Measurements from ENCODE around the gene FGF4. TPM values are rescaled to one million over a fixed set of nuclear protein-coding genes. Genes with fewer than 3 reads are reported as not detected.

Gene FGF4
- total RNA-seq, 1 donor from 2014 or later: not detected

DNA sequence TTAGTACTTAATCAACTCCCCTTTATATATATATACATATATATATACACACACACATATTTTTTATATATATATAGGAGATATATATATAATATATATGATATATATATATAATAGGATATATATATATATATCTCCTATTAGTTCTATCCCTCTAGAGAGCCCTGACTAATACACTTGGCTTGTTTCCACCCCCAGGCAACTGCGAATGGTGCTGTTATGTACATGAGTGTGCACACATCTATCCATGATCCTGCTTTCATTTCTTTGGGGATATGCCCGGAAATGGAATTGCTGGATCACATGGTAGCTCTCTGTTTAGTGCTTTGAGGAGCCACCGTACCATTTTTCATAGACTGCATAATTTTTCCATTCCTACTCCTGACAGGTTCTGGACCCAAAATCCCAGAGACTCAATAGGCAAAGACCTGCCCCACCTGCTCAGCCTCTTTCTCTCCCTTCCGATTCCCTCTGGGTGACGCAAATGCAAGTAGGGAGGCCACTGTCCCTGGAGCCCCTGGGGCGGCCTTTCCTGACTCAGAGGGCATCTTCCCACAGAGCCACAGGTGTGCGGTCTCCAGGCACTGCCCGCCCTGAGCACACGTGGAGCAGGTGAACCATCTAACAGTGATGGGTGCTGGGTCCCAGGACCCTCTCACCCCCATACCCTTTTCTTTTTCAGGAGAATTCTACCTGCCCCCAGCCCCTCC, 32.1 kb upstream of the FGF4 start:
- DNase-seq (ENCODE audit: low read depth): no peak
- Histone ChIP-seq H3K4me2 (ENCODE audit: low read length) (no peak overlapping the region), H3K27me3 (ENCODE audit: insufficient read depth, low read length) (peaks cover 20% of the 10 kb centered on the region), H3K4me3 (ENCODE audit: insufficient read depth, low read depth, low read length) (no peak overlapping the region), H3K4me1 (ENCODE audit: insufficient read depth, low read length) (no peaks in the 10 kb centered on the region), H3K27ac (ENCODE audit: low read depth, low read length) (no peak overlapping the region), H4K20me1 (ENCODE audit: insufficient read depth, low read length) (no peaks in the 10 kb centered on the region), H3K9ac (ENCODE audit: low read length) (no peak overlapping the region), H3K9me3 (ENCODE audit: insufficient read depth, low read depth, low read length) (no peaks in the 10 kb centered on the region), H3K36me3 (ENCODE audit: insufficient read depth, low read length) (no peaks in the 10 kb centered on the region), H2AFZ (ENCODE audit: low read depth, low read length) (no peak overlapping the region), H3K79me2 (ENCODE audit: insufficient read depth, low read length) (no peaks in the 10 kb centered on the region)
- Mint-ChIP-seq H3K27me3 (ENCODE audit: low read depth, unreplicated experiment) (peaks cover 46% of the 10 kb centered on the region), H3K27ac (ENCODE audit: unreplicated experiment) (no peak overlapping the region), H3K4me3 (ENCODE audit: unreplicated experiment) (no peak overlapping the region), H3K9me3 (ENCODE audit: unreplicated experiment) (no peaks in the 10 kb centered on the region), H3K36me3 (ENCODE audit: low read depth, unreplicated experiment) (no peaks in the 10 kb centered on the region), H3K4me1 (ENCODE audit: low read depth, unreplicated experiment) (no peaks in the 10 kb centered on the region)
- FAIRE-seq: no peak
- TF ChIP-seq, protein P1, sequence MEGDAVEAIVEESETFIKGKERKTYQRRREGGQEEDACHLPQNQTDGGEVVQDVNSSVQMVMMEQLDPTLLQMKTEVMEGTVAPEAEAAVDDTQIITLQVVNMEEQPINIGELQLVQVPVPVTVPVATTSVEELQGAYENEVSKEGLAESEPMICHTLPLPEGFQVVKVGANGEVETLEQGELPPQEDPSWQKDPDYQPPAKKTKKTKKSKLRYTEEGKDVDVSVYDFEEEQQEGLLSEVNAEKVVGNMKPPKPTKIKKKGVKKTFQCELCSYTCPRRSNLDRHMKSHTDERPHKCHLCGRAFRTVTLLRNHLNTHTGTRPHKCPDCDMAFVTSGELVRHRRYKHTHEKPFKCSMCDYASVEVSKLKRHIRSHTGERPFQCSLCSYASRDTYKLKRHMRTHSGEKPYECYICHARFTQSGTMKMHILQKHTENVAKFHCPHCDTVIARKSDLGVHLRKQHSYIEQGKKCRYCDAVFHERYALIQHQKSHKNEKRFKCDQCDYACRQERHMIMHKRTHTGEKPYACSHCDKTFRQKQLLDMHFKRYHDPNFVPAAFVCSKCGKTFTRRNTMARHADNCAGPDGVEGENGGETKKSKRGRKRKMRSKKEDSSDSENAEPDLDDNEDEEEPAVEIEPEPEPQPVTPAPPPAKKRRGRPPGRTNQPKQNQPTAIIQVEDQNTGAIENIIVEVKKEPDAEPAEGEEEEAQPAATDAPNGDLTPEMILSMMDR (IDR thresholded peaks at IDR 0.05; ENCODE audit: insufficient read depth, low read depth, low read length): no peak
- no peak for TF ChIP-seq EZH2 (IDR thresholded peaks at IDR 0.05; ENCODE audit: insufficient read depth, low read length)

DNA sequence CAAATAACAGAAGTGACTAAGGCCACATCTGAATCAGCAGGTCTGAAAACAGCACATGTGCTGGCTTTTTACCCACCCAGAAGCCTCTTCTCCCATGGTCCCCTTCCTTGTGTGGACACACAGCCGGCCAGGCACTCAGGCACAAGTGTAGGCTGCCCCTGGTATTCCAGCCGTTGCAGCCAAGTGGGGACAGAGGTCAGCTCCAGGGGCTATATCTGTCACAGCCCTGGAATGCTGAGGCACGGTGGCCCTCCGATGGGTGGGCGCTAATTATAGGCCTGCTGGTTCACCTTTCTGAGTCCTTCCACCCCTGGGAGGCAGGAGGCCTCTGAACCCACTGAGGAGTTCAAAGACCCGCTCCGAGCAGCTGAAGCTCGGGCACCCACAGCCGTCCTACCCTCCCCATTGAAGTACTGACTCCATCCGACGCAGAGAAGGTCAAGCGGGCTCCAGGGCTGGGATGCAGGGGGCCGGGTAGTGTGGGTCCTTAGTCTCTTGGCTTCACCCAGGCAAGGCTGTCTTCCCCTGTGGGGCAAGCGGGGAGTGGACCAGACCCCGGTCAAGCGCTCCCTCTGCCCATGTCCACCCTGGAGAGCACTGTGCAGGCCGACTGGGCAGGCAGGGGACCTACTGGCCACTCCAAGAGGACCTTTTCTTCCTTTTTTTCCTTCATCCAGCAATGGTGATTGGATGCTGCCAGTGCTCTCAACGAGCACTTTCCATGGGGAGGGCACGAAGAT, 29.8 kb upstream of the FGF4 start:
- H3K27ac ChIP-seq (ENCODE audit: low read depth, low read length): no peak overlapping the region
- Mint-ChIP-seq H3K27ac (ENCODE audit: unreplicated experiment) (no peak overlapping the region), H3K36me3 (ENCODE audit: low read depth, unreplicated experiment) (no peaks in the 10 kb centered on the region), H3K4me3 (ENCODE audit: unreplicated experiment) (no peak overlapping the region), H3K27me3 (ENCODE audit: low read depth, unreplicated experiment) (peaks cover 43% of the 10 kb centered on the region), H3K4me1 (ENCODE audit: low read depth, unreplicated experiment) (no peaks in the 10 kb centered on the region), H3K9me3 (ENCODE audit: unreplicated experiment) (no peaks in the 10 kb centered on the region)
- H3K4me3 ChIP-seq (ENCODE audit: insufficient read depth, low read depth, low read length): no peak overlapping the region
- no peak overlapping the region for H3K9ac ChIP-seq (ENCODE audit: low read length)
- H3K4me1 ChIP-seq (ENCODE audit: insufficient read depth, low read length): no peaks in the 10 kb centered on the region
- peaks cover 13% of the 10 kb centered on the region for H3K27me3 ChIP-seq (ENCODE audit: insufficient read depth, low read length)
- no peak overlapping the region for H3K4me2 ChIP-seq (ENCODE audit: low read length)
- no peaks in the 10 kb centered on the region for H3K36me3 ChIP-seq (ENCODE audit: insufficient read depth, low read length)
- FAIRE-seq (no peak), DNase-seq (ENCODE audit: low read depth) (no peak)
- TF ChIP-seq, protein P1 (IDR thresholded peaks at IDR 0.05; ENCODE audit: insufficient read depth, low read depth, low read length): no peak
- TF ChIP-seq EZH2 (IDR thresholded peaks at IDR 0.05; ENCODE audit: insufficient read depth, low read length): no peak
- H4K20me1 ChIP-seq (ENCODE audit: insufficient read depth, low read length): no peaks in the 10 kb centered on the region
- no peaks in the 10 kb centered on the region for H3K9me3 ChIP-seq (ENCODE audit: insufficient read depth, low read depth, low read length)
- H3K79me2 ChIP-seq (ENCODE audit: insufficient read depth, low read length): no peaks in the 10 kb centered on the region
- H2AFZ ChIP-seq (ENCODE audit: low read depth, low read length): no peak overlapping the region

All from astrocyte (in vitro differentiated cells and primary cell).